Stimulated activated CD4-positive, alpha-beta T cell treated with anti-CD3 and anti-CD28 coated beads, Interleukin-4, amount 100 ng/mL, for 24 hours (primary cell): ENCODE measurements around the gene LCE1D.

Experiments
- DNase-seq: peaks from one replicate; pipeline ENCODE4 v3.0.0-alpha.2; 2020

The LCE1D gene

DNA sequence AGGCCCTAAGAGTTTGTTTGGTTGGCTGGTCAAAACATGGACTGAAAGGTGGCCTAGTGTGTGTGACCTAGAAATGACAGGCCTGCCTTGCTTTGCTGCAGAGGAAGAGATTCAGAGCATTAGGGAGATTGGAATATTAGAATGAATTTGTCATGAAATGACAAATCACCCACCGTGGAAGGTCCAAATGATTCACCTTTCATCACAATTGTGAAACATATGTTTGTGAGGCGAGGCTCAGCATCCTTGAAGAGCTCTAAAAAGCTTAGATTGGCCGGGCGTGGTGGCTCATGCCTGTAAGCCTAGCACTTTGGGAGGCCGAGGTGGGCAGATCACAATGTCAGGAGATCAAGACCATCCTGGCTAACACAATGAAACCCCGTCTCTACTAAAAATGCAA, 20.8 kb downstream of the LCE1D start:
- DNase-seq: no peak

DNA sequence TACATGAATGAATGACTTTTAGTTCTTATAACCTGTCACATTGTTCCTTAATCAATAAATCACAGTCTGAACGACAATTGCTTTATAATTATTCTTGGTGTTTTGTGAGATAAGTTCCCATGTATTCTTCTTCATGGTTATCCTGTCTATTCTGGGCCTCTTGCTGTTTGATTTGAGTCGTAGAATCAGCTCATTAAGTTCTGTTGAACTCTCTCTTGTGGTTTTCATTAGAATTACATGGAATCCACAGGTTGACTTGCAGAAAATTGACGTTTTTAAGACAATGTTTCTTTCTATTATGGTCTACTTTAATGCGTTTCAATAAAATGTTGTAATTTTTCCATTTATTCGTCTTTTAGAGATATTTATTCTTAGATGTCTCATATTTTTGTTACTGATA, 26.8 kb downstream of the LCE1D start:
- DNase-seq: no peak

DNA sequence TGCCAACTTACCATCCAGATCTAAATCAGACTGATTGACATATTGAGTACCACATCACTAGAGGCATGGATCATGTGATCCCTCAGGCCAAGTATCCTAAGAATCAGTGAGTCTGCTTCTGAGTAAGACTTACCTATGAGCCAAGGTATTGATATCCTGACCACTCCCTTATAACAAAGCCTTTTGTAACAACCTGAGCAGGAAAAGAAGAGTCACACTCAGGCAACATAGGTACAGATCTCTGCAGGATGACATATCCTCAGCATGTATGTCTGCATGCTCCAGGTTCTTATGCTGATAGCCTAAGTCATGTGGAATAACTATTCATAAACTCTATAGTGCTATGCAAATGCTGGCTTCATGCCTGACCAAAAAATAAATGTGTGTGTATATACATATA, 28.4 kb downstream of the LCE1D start:
- no peak for DNase-seq

DNA sequence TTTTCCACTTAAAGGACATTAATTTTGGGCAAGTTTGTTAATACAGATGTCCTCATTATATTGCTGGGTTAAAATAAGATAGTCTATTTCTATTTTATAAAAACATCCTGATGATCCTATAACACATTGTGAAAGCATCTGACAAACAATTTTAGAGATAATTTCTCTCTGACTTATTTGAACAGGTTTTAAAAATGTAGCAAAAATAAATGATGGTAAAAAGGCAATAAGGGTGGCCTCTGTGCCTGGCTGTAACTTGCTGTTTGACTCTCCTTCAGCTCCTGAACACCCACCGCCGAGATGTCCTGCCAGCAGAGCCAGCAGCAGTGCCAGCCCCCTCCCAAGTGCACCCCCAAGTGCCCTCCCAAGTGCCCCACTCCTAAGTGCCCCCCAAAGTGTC, 30.7 kb downstream of the LCE1D start, which contains the start of gene LCE1A:
Gene LCE1A, plus strand, starts transcription at position 301 of the 400 bp plus-strand sequence. Its CDS starts 0 bp downstream, at position 301.
- no peak for DNase-seq

DNA sequence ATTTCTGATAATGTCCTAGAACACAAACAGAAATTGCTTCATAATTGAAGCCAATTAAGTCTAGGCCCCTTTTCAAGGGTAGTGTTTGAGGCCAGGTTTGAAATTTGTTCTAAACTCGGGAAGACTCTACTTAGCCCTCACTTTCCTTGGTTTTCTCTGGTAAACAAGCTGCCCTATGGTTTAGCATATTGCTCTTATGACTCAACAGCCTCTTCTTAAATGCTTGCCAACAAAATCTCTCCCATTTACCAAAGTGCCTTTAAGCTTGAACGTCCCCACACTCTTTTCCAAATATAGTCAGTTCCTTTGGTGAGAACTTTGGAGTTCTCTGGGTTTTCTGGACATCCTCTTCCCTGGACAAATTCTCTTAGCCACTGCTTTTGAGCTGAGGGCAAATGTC, 40.3 kb downstream of the LCE1D start:
- DNase-seq: no peak

DNA sequence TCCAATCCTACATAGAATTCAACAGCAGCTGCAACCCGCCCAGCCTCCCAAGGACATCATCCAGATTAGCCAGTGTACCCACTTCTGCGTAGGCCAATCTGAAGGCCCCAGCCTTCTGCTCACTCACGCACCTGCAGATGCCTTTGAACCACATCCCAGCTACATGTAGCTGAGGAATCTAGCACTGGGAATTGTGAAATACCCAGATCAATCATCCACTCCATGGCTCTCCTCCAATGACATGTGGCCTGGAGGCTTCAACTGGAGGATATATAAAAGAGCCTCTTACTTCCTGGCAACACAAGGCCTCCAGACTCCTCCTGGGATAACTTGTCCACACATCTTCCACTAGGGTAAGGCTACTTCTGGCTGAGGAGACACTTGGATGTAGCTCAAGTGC, 46.0 kb downstream of the LCE1D start, which contains the start of gene LCE6A:
Gene LCE6A, plus strand, starts transcription at position 301 of the 400 bp plus-strand sequence. CDS start 665 bp downstream, outside the sequence.
- DNase-seq: no peak
